ENCODE data around the gene NXPE3. TPM values are rescaled to one million over a fixed set of nuclear protein-coding genes. Genes with fewer than 3 reads are reported as not detected.

Gene NXPE3
- total RNA-seq, 3 donors from 2014 or later: 7.7 to 21.6 (median 17.0) TPM

DNA sequence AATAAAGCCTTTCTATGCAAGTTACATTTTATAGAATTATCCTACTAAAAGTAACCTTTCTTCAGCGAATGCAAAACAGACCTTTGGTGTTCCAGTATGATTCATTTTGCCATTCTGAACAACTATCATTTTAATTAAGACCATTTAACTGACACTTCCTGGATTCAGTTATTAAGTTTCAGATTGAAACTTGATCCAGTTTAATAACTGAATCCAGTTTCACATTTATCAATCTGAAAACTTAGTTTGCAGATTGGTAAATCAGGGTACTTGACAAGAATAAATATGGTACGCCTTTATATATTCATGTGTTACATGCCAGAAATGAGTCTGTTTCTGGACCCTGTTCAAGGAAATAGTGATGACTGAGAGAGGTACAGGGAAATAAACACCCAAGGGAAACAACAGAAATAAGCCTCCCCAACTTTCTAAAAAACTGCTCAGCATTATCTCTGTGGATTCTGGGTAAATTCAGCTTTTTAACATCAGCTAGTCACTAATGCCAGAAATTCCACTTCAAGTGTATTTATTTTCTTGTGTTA lies 47.0 kb downstream of the NXPE3 start:
- Histone ChIP-seq H3K36me3 (no peaks in the 10 kb centered on the region), H3K27me3 (no peaks in the 10 kb centered on the region), H3K4me1 (peaks cover 0 to 8% of the 10 kb centered on the region in 2 donors), H3K27ac (peak overlapping the region; percentile 73 to 93), H3K9me3 (no peaks in the 10 kb centered on the region), H3K4me3 (no peak overlapping the region)
- intact Hi-C loops (cut with DNase I; ENCODE audit: low total_unique reads): no loop called here
- no peak for DNase-seq (ENCODE audit: low spot score in 2 of 2)
- no peak for TF ChIP-seq POLR2AphosphoS5 (IDR thresholded peaks at IDR 0.05)
- TF ChIP-seq, protein P1, sequence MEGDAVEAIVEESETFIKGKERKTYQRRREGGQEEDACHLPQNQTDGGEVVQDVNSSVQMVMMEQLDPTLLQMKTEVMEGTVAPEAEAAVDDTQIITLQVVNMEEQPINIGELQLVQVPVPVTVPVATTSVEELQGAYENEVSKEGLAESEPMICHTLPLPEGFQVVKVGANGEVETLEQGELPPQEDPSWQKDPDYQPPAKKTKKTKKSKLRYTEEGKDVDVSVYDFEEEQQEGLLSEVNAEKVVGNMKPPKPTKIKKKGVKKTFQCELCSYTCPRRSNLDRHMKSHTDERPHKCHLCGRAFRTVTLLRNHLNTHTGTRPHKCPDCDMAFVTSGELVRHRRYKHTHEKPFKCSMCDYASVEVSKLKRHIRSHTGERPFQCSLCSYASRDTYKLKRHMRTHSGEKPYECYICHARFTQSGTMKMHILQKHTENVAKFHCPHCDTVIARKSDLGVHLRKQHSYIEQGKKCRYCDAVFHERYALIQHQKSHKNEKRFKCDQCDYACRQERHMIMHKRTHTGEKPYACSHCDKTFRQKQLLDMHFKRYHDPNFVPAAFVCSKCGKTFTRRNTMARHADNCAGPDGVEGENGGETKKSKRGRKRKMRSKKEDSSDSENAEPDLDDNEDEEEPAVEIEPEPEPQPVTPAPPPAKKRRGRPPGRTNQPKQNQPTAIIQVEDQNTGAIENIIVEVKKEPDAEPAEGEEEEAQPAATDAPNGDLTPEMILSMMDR (IDR thresholded peaks at IDR 0.05): no peak
- TF ChIP-seq POLR2A (IDR thresholded peaks at IDR 0.05): no peak

DNA sequence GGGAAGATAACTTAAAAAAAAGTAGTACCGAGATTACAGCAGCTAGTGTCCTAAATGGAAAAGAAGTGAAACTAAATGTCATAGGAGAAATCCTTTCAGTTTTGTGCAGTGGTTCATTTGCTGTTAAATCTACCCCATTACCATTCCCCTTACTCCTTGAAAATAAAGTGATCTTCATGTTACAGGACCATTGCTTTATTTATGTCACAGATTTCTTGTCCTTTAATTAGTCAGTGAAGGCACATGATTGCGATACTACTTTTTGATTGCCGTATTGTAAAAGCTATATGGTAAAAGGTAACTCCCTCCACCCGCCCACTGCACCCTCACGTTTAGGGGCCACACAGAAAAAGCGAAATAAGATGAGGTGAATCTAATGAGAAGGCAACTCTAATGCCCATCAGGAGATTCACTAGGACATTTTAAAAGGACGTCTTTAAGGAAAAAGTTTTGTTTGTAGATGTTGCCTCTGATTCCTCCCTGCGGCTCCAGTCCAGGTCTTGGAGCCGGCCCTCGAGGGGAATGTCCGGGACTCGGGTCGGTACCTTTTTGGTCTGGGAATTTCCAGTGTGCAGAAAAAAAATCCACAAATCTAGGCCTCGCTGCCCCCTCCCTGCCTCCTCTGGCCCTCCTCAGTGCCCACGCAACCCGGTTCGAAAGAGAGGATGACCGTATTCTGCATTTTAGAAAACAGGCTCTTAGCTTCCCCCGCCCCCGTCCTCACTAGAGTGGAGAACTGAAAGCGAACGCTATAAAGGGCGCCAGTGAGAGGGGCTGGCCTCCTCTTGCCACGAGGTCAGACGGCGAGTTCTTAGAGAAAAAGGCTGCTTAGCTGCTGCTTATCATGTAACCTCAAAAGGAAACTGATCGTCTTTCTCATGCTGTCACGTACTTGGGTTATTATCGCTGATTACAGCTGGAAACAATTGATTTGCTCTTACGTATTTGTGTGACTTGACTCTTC lies 48.5 kb downstream of the NXPE3 start:
- peaks cover 0 to 8% of the 10 kb centered on the region in 2 donors for H3K4me1 ChIP-seq
- no peaks in the 10 kb centered on the region for H3K27me3 ChIP-seq
- DNase-seq (ENCODE audit: low spot score in 2 of 2): peak; percentile 63 to 75
- intact Hi-C loops (cut with DNase I; ENCODE audit: low total_unique reads): no loop called here
- TF ChIP-seq, protein P1 (IDR thresholded peaks at IDR 0.05): no peak
- peak; percentile 69 to 82 (median 74) for TF ChIP-seq POLR2AphosphoS5 (IDR thresholded peaks at IDR 0.05)
- TF ChIP-seq POLR2A (IDR thresholded peaks at IDR 0.05): no peak
- H3K36me3 ChIP-seq: no peaks in the 10 kb centered on the region
- peak overlapping the region; percentile 45 to 74 (median 68) for H3K4me3 ChIP-seq
- peak overlapping the region; percentile 91 to 93 for H3K27ac ChIP-seq
- no peaks in the 10 kb centered on the region for H3K9me3 ChIP-seq

DNA sequence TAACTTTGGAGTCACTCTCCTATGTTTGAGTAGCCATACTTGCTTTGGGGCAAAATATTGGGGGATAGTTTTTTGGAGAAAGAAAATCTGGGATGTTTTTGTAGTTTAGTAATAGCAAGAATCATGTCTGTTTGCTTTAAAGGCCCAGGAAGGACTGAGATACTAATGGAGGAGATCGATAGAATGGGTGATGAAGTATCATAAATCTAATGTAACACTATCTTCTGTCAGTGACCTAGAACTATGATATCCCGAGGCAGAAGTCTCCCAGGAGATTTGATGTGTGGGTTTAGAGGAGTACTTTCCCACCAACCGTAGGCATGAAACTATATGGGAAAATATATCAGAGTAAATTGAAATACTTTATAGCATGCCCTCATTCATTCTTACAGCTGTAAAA lies 49.3 kb downstream of the NXPE3 start:
- Histone ChIP-seq H3K36me3 (no peaks in the 10 kb centered on the region), H3K4me1 (peaks cover 0 to 8% of the 10 kb centered on the region in 2 donors), H3K27me3 (no peaks in the 10 kb centered on the region), H3K27ac (peak overlapping the region; percentile 82 to 93), H3K4me3 (peak overlapping the region; percentile 45 to 74 (median 68)), H3K9me3 (no peaks in the 10 kb centered on the region)
- no peak for TF ChIP-seq POLR2AphosphoS5 (IDR thresholded peaks at IDR 0.05)
- TF ChIP-seq POLR2A (IDR thresholded peaks at IDR 0.05): no peak
- TF ChIP-seq, protein P1 (IDR thresholded peaks at IDR 0.05): no peak
- intact Hi-C loops (cut with DNase I; ENCODE audit: low total_unique reads): no loop called here
- no peak for DNase-seq (ENCODE audit: low spot score in 2 of 2)

DNA sequence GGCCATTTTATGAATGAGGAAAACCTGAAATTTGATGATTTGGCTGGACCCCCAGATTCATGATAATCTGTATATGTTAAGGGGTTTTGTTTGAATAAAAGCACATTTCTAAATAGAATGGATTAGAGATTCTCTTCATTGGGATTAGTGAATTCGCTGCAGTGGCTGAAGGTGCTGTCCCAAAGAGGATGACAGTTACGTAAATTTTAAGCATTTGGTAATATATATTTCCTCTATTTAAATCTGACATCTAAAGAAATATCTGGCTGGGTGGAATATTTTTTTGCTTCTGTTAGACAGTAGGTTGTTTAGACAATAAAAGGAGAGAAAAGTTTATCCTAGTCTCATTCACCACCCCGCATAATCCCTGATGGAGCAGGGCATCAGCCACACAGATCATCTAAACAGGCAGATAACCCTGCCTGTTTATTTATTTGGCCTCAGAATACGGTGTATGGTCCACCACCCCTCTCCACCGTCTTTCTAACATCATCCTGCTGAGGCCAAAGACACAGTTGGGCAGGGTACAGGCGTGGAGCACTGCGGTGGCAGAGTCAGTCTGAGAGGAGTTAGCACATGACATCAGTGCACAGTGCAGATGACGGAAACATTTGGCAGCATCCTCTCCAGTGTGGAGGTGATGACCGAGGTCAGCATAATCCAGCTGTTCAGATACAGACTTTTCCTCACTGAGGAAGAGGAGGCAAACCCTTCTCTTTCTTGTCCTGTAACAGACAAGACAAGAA lies 49.9 kb downstream of the NXPE3 start:
- Histone ChIP-seq H3K4me1 (peaks cover 0 to 8% of the 10 kb centered on the region in 2 donors), H3K9me3 (no peaks in the 10 kb centered on the region), H3K36me3 (no peaks in the 10 kb centered on the region), H3K27me3 (no peaks in the 10 kb centered on the region), H3K4me3 (peak overlapping the region in 2 of 3 donors; percentile 68 to 74), H3K27ac (peak overlapping the region; percentile 82 to 93)
- peak in 1 of 2 donors; percentile 78 for DNase-seq (ENCODE audit: low spot score in 2 of 2)
- TF ChIP-seq, protein P1 (IDR thresholded peaks at IDR 0.05): no peak
- peak; percentile 28 to 79 (median 31) for TF ChIP-seq POLR2AphosphoS5 (IDR thresholded peaks at IDR 0.05)
- intact Hi-C loops (cut with DNase I; ENCODE audit: low total_unique reads): no loop called here
